ENCODE measurements around the gene UBE3B. TPM values are rescaled to one million over a fixed set of nuclear protein-coding genes. Genes with fewer than 3 reads are reported as not detected.

Gene UBE3B
- total and polyA plus RNA-seq, 9 donors = 12.1 to 53.4 (median 33.2) TPM

GRCh38 chr12:109554761-109555160 lies 77.3 kb downstream of the UBE3B start:
- no peak for DNase-seq
- WGBS, 3 donors = 46 to 70% (median 48%) methylated on average over 6 of the region's 6 CpGs
- TF ChIP-seq POLR2A (IDR thresholded peaks at IDR 0.05) (no peak), EP300 (IDR thresholded peaks at IDR 0.05) (no peak), CTCF (IDR thresholded peaks at IDR 0.05) (no peak)
- no peak overlapping the region for H3K4me3 ChIP-seq
- intact Hi-C loops (cut with DNase I) = no loop called here
- H3K9me3 ChIP-seq = no peaks in the 10 kb centered on the region
- no peaks in the 10 kb centered on the region for H3K27me3 ChIP-seq
- H3K27ac ChIP-seq = no peak overlapping the region
- H3K36me3 ChIP-seq = no peaks in the 10 kb centered on the region
- no peaks in the 10 kb centered on the region for H3K4me1 ChIP-seq (ENCODE audit: insufficient read depth)

- H3K4me1 ChIP-seq (ENCODE audit: insufficient read depth) = no peaks in the 10 kb centered on the region
- intact Hi-C loops (cut with DNase I) = no loop called here
- no peak overlapping the region for H3K4me3 ChIP-seq
- no peaks in the 10 kb centered on the region for H3K36me3 ChIP-seq
- no peak for DNase-seq
- no peak overlapping the region for H3K27ac ChIP-seq
- no peaks in the 10 kb centered on the region for H3K9me3 ChIP-seq
- WGBS, 3 donors = 71 to 75% (median 71%) methylated on average over 18 of the region's 18 CpGs
- TF ChIP-seq CTCF (IDR thresholded peaks at IDR 0.05) (no peak), POLR2A (IDR thresholded peaks at IDR 0.05) (no peak), EP300 (IDR thresholded peaks at IDR 0.05) (no peak)
- H3K27me3 ChIP-seq = no peaks in the 10 kb centered on the region
These were observed 78.2 kb downstream of the UBE3B start for GRCh38 chr12:109555431-109556315.

GRCh38 chr12:109557200-109557599 lies 79.8 kb downstream of the UBE3B start:
- no peak overlapping the region for H3K4me3 ChIP-seq
- H3K27ac ChIP-seq = no peak overlapping the region
- no peaks in the 10 kb centered on the region for H3K9me3 ChIP-seq
- no peak for TF ChIP-seq CTCF (IDR thresholded peaks at IDR 0.05)
- no peak for TF ChIP-seq EP300 (IDR thresholded peaks at IDR 0.05)
- no peak for TF ChIP-seq POLR2A (IDR thresholded peaks at IDR 0.05)
- 87 to 88% (median 88%) methylated on average over 10 of the region's 10 CpGs for WGBS, 3 donors
- H3K27me3 ChIP-seq = no peaks in the 10 kb centered on the region
- intact Hi-C loops (cut with DNase I) = no loop called here
- no peaks in the 10 kb centered on the region for H3K4me1 ChIP-seq (ENCODE audit: insufficient read depth)
- no peaks in the 10 kb centered on the region for H3K36me3 ChIP-seq
- no peak for DNase-seq

- Histone ChIP-seq H3K9me3 (no peaks in the 10 kb centered on the region), H3K27ac (no peak overlapping the region), H3K4me1 (ENCODE audit: insufficient read depth) (no peaks in the 10 kb centered on the region), H3K27me3 (no peaks in the 10 kb centered on the region), H3K36me3 (no peaks in the 10 kb centered on the region), H3K4me3 (no peak overlapping the region)
- no peak for TF ChIP-seq CTCF (IDR thresholded peaks at IDR 0.05)
- no peak for TF ChIP-seq POLR2A (IDR thresholded peaks at IDR 0.05)
- no peak for TF ChIP-seq EP300 (IDR thresholded peaks at IDR 0.05)
- 69 to 74% (median 72%) methylated on average over 12 of the region's 12 CpGs for WGBS, 3 donors
- no peak for DNase-seq
- intact Hi-C loops (cut with DNase I) = no loop called here
These were observed 80.4 kb downstream of the UBE3B start for GRCh38 chr12:109557805-109558204.
